ENCODE results near the gene SLC26A6.

DNA sequence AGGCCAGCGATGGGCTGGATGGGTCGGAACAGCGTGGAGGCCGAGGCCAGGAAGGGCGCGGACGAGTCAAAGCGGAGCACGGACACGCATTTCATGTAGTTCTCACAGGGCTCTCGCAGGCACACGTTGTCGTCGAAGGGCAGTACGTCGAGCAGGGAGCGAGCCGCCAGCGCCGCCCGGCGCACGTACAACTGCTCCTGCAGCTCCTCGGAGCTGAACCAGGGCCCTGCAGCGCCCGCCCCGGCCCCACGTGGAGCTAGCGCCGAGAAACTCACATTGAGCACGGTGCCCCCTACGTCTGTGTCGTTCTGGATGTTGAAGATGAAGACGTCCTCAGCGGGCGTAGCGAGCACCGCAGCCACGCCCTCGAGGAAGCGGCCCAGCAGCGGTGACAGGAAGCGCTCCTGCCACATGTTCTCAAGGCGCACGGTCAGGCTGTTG lies 21.6 kb upstream of the SLC26A6 start:
- TF ChIP-seq, protein P1, sequence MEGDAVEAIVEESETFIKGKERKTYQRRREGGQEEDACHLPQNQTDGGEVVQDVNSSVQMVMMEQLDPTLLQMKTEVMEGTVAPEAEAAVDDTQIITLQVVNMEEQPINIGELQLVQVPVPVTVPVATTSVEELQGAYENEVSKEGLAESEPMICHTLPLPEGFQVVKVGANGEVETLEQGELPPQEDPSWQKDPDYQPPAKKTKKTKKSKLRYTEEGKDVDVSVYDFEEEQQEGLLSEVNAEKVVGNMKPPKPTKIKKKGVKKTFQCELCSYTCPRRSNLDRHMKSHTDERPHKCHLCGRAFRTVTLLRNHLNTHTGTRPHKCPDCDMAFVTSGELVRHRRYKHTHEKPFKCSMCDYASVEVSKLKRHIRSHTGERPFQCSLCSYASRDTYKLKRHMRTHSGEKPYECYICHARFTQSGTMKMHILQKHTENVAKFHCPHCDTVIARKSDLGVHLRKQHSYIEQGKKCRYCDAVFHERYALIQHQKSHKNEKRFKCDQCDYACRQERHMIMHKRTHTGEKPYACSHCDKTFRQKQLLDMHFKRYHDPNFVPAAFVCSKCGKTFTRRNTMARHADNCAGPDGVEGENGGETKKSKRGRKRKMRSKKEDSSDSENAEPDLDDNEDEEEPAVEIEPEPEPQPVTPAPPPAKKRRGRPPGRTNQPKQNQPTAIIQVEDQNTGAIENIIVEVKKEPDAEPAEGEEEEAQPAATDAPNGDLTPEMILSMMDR (conservative IDR thresholded peaks at IDR 0.05; ENCODE audit: low read depth, low read length) = no peak
- TF ChIP-seq EZH2 (IDR thresholded peaks at IDR 0.05; ENCODE audit: low read length, unreplicated experiment) = no peak
